Fibroblast of lung (primary cell): ENCODE measurements around the gene ANKRD28. TPM values are rescaled to one million over a fixed set of nuclear protein-coding genes. Genes with fewer than 3 reads are reported as not detected.

Experiments
- DNase-seq, 2 donors: peaks; one replicate each; pipeline versions ENCODE4 v3.0.0 to v3.0.0-alpha.2; 2010; ENCODE audit warnings: low read depth in 2 of 2
- H2AFZ ChIP-seq: 2 replicates; pipeline ENCODE4 v1.5.1; 2012; ENCODE audit warnings: low read length, control low read depth, inconsistent platforms
- H3K27ac ChIP-seq: 2 replicates; pipeline ENCODE4 v1.5.1; 2011; ENCODE audit warnings: low read length, control low read depth; ENCODE audit not compliant: insufficient read depth
- H3K27me3 ChIP-seq: 2 replicates; pipeline ENCODE4 v1.5.1; 2011; ENCODE audit warnings: mild to moderate bottlenecking, low read length; ENCODE audit not compliant: control insufficient read depth, insufficient read depth
- H3K36me3 ChIP-seq: 2 replicates; pipeline ENCODE4 v1.5.1; 2011; ENCODE audit warnings: low read length; ENCODE audit not compliant: control insufficient read depth, insufficient read depth
- H3K4me1 ChIP-seq: 2 replicates; pipeline ENCODE4 v1.5.1; 2011; ENCODE audit warnings: low read length; ENCODE audit not compliant: control insufficient read depth, insufficient read depth; ENCODE audit errors: extremely low read depth
- H3K4me2 ChIP-seq: 2 replicates; pipeline ENCODE4 v1.5.1; 2011; ENCODE audit warnings: low read length, control low read depth; ENCODE audit not compliant: insufficient read depth; ENCODE audit errors: extremely low read depth
- H3K4me3 ChIP-seq, 4 experiments: fragments of 200-600 bp in 1 of 4; sonication (generic) in 1 of 4; replicated peaks in 1 of 4; 2 replicates each; pipeline ENCODE4 v1.5.1; 2011 to 2016; ENCODE audit warnings: low read length in 4 of 4, low read depth in 3 of 4, mild to moderate bottlenecking in 3 of 4, control low read depth in 2 of 4, inconsistent platforms in 1 of 4, mixed read lengths in 1 of 4; ENCODE audit not compliant: insufficient read depth in 1 of 4; ENCODE audit errors: control extremely low read depth in 1 of 4
- H3K79me2 ChIP-seq: 2 replicates; pipeline ENCODE4 v1.5.1; 2012; ENCODE audit warnings: mild to moderate bottlenecking, low read length, inconsistent platforms; ENCODE audit not compliant: control insufficient read depth, insufficient read depth
- H3K9ac ChIP-seq: 2 replicates; pipeline ENCODE4 v1.5.1; 2011; ENCODE audit warnings: mild to moderate bottlenecking, low read length, control low read depth; ENCODE audit not compliant: insufficient read depth
- H3K9me3 ChIP-seq: 2 replicates; pipeline ENCODE4 v1.5.1; 2012; ENCODE audit warnings: low read depth, low read length; ENCODE audit not compliant: control insufficient read depth, insufficient read depth
- H4K20me1 ChIP-seq: 2 replicates; pipeline ENCODE4 v1.5.1; 2011; ENCODE audit warnings: low read length; ENCODE audit not compliant: control insufficient read depth, insufficient read depth; ENCODE audit errors: extremely low read depth
- CTCF ChIP-seq, 2 donors: IDR thresholded peaks in 1 of 2; conservative IDR thresholded peaks in 1 of 2; 1 replicate in 1 of 2; 2 replicates in 1 of 2; pipeline ENCODE4 v1.5.1; 2011 to 2012; ENCODE audit warnings: low read length in 2 of 2, control low read depth in 1 of 2, inconsistent platforms in 1 of 2, low read depth in 1 of 2, mild to moderate bottlenecking in 1 of 2
- EZH2 ChIP-seq: IDR thresholded peaks from 2 replicates; pipeline ENCODE4 v1.5.1; 2012; ENCODE audit warnings: low read length, control low read depth, mild to moderate bottlenecking; ENCODE audit errors: missing control alignments
- polyA plus RNA-seq, 2 donors: library from polyadenylated mRNA; depleted of rRNA in 1 of 2; stranded (reverse) in 1 of 2; unstranded in 1 of 2; fragments of >200 nt; gene quantifications; 2 replicates each; pipeline ENCODE4 v1.2.1, GENCODE V29; 2011 to 2012; ENCODE audit warnings: missing spikeins in 1 of 2
- total RNA-seq: library from RNA; depleted of rRNA; stranded (reverse); fragments of >200 nt; gene quantifications from 2 replicates; pipeline ENCODE4 v1.2.1, GENCODE V29; 2014

Gene ANKRD28
- total and polyA plus RNA-seq, 2 donors (not counting 1 experiment from before 2014, with no cell fraction given) = 82.3 to 222 TPM

DNA sequence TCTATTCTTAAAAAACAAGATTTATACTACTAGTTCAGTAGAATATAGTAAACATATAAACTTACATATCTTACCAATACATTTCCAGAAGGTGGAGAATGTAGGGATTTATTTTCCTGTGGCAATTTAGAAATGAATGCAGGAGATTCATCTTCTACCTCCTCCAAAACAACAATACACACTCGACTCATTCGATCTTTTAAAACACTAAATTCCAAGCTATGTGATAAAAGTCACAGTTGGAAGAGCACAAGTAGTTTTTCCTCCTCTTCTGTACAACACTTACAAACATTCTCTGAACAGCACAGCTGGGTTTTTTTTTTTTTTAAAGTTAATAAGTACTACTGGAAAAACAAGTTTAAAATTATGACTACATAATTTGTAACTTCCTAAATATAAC is 1.4 kb downstream of the ANKRD28 start:
- Histone ChIP-seq H4K20me1 (no peaks in the 10 kb centered on the region), H3K4me2 (peak overlapping the region; percentile 87), H3K36me3 (peaks cover 2% of the 10 kb centered on the region), H3K79me2 (peaks cover 63% of the 10 kb centered on the region), H3K9ac (peak overlapping the region; percentile 81), H2AFZ (no peak overlapping the region), H3K4me3 (peak overlapping the region; percentile 60 to 99 (median 80)), H3K9me3 (no peaks in the 10 kb centered on the region), H3K27ac (peak overlapping the region; percentile 96), H3K4me1 (peaks cover 2% of the 10 kb centered on the region), H3K27me3 (no peaks in the 10 kb centered on the region)
- DNase-seq = no peak
- no peak for TF ChIP-seq CTCF (conservative IDR thresholded peaks at IDR 0.05 in 1 of 2, IDR thresholded peaks at IDR 0.05 in 1 of 2; ENCODE audit: low read depth in 1 of 2, low read length in 2 of 2)
- TF ChIP-seq EZH2 = no peak

DNA sequence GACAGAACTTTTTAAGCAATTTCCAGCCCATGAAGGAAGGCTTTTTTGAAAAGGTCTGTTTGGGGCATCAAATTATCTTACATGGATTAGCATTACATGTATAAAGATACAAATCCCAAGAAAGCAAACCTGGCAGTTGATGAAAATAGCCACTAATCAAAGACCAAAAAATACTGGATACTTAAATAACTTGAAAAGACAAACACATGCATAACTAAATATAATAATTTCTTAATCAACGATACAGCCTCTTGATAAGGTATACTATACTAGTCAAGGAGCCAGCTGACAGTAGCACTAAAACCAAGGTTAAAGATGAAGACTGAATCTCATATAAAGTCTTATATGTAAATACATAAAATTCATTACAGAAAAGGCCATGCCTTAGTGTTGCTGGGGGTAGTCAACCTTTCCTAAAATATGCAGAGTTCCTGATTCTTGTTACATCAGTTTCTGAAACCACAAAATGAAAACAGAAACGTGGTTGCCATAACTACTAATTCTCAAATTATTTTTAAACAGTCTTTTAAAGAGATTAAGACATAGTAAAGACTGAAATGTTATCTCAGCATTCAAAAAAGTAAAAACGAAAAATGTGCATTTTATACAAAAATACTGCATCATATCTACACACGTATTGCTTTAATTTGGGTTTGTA is 2.0 kb downstream of the ANKRD28 start:
- Histone ChIP-seq H3K4me2 (peak overlapping the region; percentile 87), H3K27ac (peak overlapping the region; percentile 96), H3K36me3 (peaks cover 2% of the 10 kb centered on the region), H2AFZ (no peak overlapping the region), H3K27me3 (no peaks in the 10 kb centered on the region), H3K9ac (peak overlapping the region; percentile 81), H3K4me3 (peak overlapping the region; percentile 60 to 99 (median 80)), H3K79me2 (peaks cover 69% of the 10 kb centered on the region), H3K9me3 (no peaks in the 10 kb centered on the region), H3K4me1 (peaks cover 2% of the 10 kb centered on the region), H4K20me1 (no peaks in the 10 kb centered on the region)
- peak; percentile 65 to 77 for DNase-seq
- TF ChIP-seq EZH2 = no peak
- TF ChIP-seq CTCF (conservative IDR thresholded peaks at IDR 0.05 in 1 of 2, IDR thresholded peaks at IDR 0.05 in 1 of 2; ENCODE audit: low read depth in 1 of 2, low read length in 2 of 2) = no peak

- peak in 1 of 2 donors; percentile 51 for DNase-seq
Measured at GRCh38 chr3:15794842-15795650, 2.7 kb downstream of the ANKRD28 start.

More at GRCh38 chr3:15794842-15795650, 2.7 kb downstream of the ANKRD28 start:
- peaks cover 76% of the 10 kb centered on the region for H3K79me2 ChIP-seq
- peak overlapping the region; percentile 87 for H3K4me2 ChIP-seq
- H3K4me3 ChIP-seq = peak overlapping the region; percentile 60 to 99 (median 80)
- TF ChIP-seq EZH2 (no peak), CTCF (conservative IDR thresholded peaks at IDR 0.05 in 1 of 2, IDR thresholded peaks at IDR 0.05 in 1 of 2; ENCODE audit: low read depth in 1 of 2, low read length in 2 of 2) (peak; percentile 20 to 41)
- peaks cover 2% of the 10 kb centered on the region for H3K36me3 ChIP-seq
- H3K27ac ChIP-seq = peak overlapping the region; percentile 96
- no peaks in the 10 kb centered on the region for H3K9me3 ChIP-seq
- no peaks in the 10 kb centered on the region for H3K27me3 ChIP-seq
- H2AFZ ChIP-seq = no peak overlapping the region
- H3K9ac ChIP-seq = peak overlapping the region; percentile 81
- H3K4me1 ChIP-seq = peaks cover 2% of the 10 kb centered on the region
- no peaks in the 10 kb centered on the region for H4K20me1 ChIP-seq
